Astrocyte (in vitro differentiated cells and primary cell): ENCODE measurements around the gene GOLGA5. TPM values are rescaled to one million over a fixed set of nuclear protein-coding genes. Genes with fewer than 3 reads are reported as not detected.

Experiments used
- DNase-seq: peaks from one replicate; pipeline ENCODE4 v3.0.0-alpha.2; 2010; ENCODE audit warnings: low read depth
- FAIRE-seq: peaks from 2 replicates; lab custom pipeline; 2011; peaks lifted over from hg19 to GRCh38; lab: Jason Lieb, UNC
- H2AFZ ChIP-seq: 2 replicates; pipeline ENCODE4 v1.6.0; 2012; ENCODE audit warnings: low read depth, low read length, inconsistent platforms
- H3K27ac ChIP-seq: 2 replicates; pipeline ENCODE4 v1.5.1; 2011; ENCODE audit warnings: low read depth, low read length, inconsistent platforms
- H3K27me3 ChIP-seq: 2 replicates; pipeline ENCODE4 v1.6.0; 2011; ENCODE audit warnings: low read length, inconsistent platforms; ENCODE audit not compliant: insufficient read depth
- H3K36me3 ChIP-seq: 2 replicates; pipeline ENCODE4 v1.5.1; 2011; ENCODE audit warnings: low read length, inconsistent platforms; ENCODE audit not compliant: insufficient read depth
- H3K4me1 ChIP-seq: 2 replicates; pipeline ENCODE4 v1.5.1; 2011; ENCODE audit warnings: low read length, inconsistent platforms; ENCODE audit not compliant: insufficient read depth
- H3K4me2 ChIP-seq: 2 replicates; pipeline ENCODE4 v1.6.0; 2012; ENCODE audit warnings: low read length, inconsistent platforms
- H3K4me3 ChIP-seq: 2 replicates; pipeline ENCODE4 v1.5.1; 2011; ENCODE audit warnings: low read depth, mild to moderate bottlenecking, low read length, inconsistent platforms; ENCODE audit not compliant: insufficient read depth
- H3K79me2 ChIP-seq: 2 replicates; pipeline ENCODE4 v1.6.0; 2012; ENCODE audit warnings: mild to moderate bottlenecking, low read length, inconsistent platforms; ENCODE audit not compliant: insufficient read depth
- H3K9ac ChIP-seq: 2 replicates; pipeline ENCODE4 v1.6.0; 2012; ENCODE audit warnings: mild to moderate bottlenecking, low read length, inconsistent platforms
- H3K9me3 ChIP-seq: 2 replicates; pipeline ENCODE4 v1.5.1; 2012; ENCODE audit warnings: low read depth, mild to moderate bottlenecking, low read length, inconsistent platforms; ENCODE audit not compliant: insufficient read depth
- H4K20me1 ChIP-seq: 2 replicates; pipeline ENCODE4 v1.6.0; 2012; ENCODE audit warnings: low read length, inconsistent platforms; ENCODE audit not compliant: insufficient read depth
- H3K27ac Mint-ChIP-seq: one replicate; pipeline ENCODE4 v1.8.0; 2021; ENCODE audit warnings: mild to moderate bottlenecking, mixed read lengths; ENCODE audit not compliant: unreplicated experiment
- H3K27me3 Mint-ChIP-seq: one replicate; pipeline ENCODE4 v1.8.0; 2021; ENCODE audit warnings: low read depth, mixed read lengths; ENCODE audit not compliant: unreplicated experiment
- H3K36me3 Mint-ChIP-seq: one replicate; pipeline ENCODE4 v1.8.0; 2021; ENCODE audit warnings: low read depth, mixed read lengths; ENCODE audit not compliant: unreplicated experiment
- H3K4me1 Mint-ChIP-seq: one replicate; pipeline ENCODE4 v1.8.0; 2021; ENCODE audit warnings: low read depth, mixed read lengths; ENCODE audit not compliant: unreplicated experiment
- H3K4me3 Mint-ChIP-seq: one replicate; pipeline ENCODE4 v1.8.0; 2021; ENCODE audit warnings: mild to moderate bottlenecking, moderate library complexity, mixed read lengths; ENCODE audit not compliant: unreplicated experiment
- H3K9me3 Mint-ChIP-seq: one replicate; pipeline ENCODE4 v1.8.0; 2021; ENCODE audit warnings: mild to moderate bottlenecking, mixed read lengths; ENCODE audit not compliant: unreplicated experiment
- EZH2 ChIP-seq: IDR thresholded peaks from 2 replicates; pipeline ENCODE4 v1.6.1; 2012; ENCODE audit warnings: mild to moderate bottlenecking, low read length, inconsistent platforms; ENCODE audit not compliant: insufficient read depth
- total RNA-seq: library from RNA; stranded (reverse); gene quantifications from 2 replicates; pipeline ENCODE4 v1.2.1, GENCODE V29; 2021
- TF ChIP-seq, protein P1 (sequence below): IDR thresholded peaks from 2 replicates; pipeline ENCODE4 v1.5.1; 2011; ENCODE audit warnings: low read depth, mild to moderate bottlenecking, inconsistent platforms, low read length, moderate library complexity; ENCODE audit not compliant: insufficient read depth

Gene GOLGA5
- total RNA-seq, 1 donor from 2014 or later = 43.1 TPM

GRCh38 chr14:92786427-92786756 is 7.7 kb upstream of the GOLGA5 start:
- TF ChIP-seq EZH2 = no peak
- TF ChIP-seq, protein P1, sequence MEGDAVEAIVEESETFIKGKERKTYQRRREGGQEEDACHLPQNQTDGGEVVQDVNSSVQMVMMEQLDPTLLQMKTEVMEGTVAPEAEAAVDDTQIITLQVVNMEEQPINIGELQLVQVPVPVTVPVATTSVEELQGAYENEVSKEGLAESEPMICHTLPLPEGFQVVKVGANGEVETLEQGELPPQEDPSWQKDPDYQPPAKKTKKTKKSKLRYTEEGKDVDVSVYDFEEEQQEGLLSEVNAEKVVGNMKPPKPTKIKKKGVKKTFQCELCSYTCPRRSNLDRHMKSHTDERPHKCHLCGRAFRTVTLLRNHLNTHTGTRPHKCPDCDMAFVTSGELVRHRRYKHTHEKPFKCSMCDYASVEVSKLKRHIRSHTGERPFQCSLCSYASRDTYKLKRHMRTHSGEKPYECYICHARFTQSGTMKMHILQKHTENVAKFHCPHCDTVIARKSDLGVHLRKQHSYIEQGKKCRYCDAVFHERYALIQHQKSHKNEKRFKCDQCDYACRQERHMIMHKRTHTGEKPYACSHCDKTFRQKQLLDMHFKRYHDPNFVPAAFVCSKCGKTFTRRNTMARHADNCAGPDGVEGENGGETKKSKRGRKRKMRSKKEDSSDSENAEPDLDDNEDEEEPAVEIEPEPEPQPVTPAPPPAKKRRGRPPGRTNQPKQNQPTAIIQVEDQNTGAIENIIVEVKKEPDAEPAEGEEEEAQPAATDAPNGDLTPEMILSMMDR = no peak
- Mint-ChIP-seq H3K9me3 (peaks cover 21% of the 10 kb centered on the region), H3K4me3 (peak overlapping the region; percentile 62), H3K4me1 (peaks cover 18% of the 10 kb centered on the region), H3K36me3 (peaks cover 2% of the 10 kb centered on the region), H3K27ac (peak overlapping the region; percentile 97), H3K27me3 (no peaks in the 10 kb centered on the region)
- H3K27ac ChIP-seq = peak overlapping the region; percentile 88
- H3K4me1 ChIP-seq = peaks cover 14% of the 10 kb centered on the region
- H3K4me2 ChIP-seq = peak overlapping the region; percentile 76
- no peak overlapping the region for H2AFZ ChIP-seq
- no peaks in the 10 kb centered on the region for H3K79me2 ChIP-seq
- peak overlapping the region; percentile 52 for H3K9ac ChIP-seq
- FAIRE-seq (peak; percentile 5), DNase-seq (no peak)
- H3K36me3 ChIP-seq = no peaks in the 10 kb centered on the region
- H4K20me1 ChIP-seq = no peaks in the 10 kb centered on the region
- peaks cover 2% of the 10 kb centered on the region for H3K9me3 ChIP-seq
- H3K4me3 ChIP-seq = no peak overlapping the region
- no peaks in the 10 kb centered on the region for H3K27me3 ChIP-seq

- FAIRE-seq (peak; percentile 56), DNase-seq (no peak)
- TF ChIP-seq, protein P1 = no peak
- no peak for TF ChIP-seq EZH2
- Histone ChIP-seq H3K4me1 (peaks cover 14% of the 10 kb centered on the region), H3K9ac (no peak overlapping the region), H3K27me3 (no peaks in the 10 kb centered on the region), H4K20me1 (no peaks in the 10 kb centered on the region), H2AFZ (no peak overlapping the region), H3K36me3 (no peaks in the 10 kb centered on the region), H3K4me2 (no peak overlapping the region), H3K79me2 (no peaks in the 10 kb centered on the region), H3K4me3 (no peak overlapping the region), H3K27ac (no peak overlapping the region), H3K9me3 (peaks cover 2% of the 10 kb centered on the region)
- Mint-ChIP-seq H3K27me3 (no peaks in the 10 kb centered on the region), H3K4me1 (peaks cover 18% of the 10 kb centered on the region), H3K27ac (no peak overlapping the region), H3K4me3 (no peak overlapping the region), H3K9me3 (peaks cover 21% of the 10 kb centered on the region), H3K36me3 (peaks cover 2% of the 10 kb centered on the region)
Observed at GRCh38 chr14:92787554-92787953, 6.6 kb upstream of the GOLGA5 start.

- no peak overlapping the region for H3K4me3 Mint-ChIP-seq
- H3K27ac Mint-ChIP-seq = no peak overlapping the region
- Histone ChIP-seq H4K20me1 (no peaks in the 10 kb centered on the region), H3K27ac (no peak overlapping the region), H3K79me2 (peaks cover 5% of the 10 kb centered on the region), H3K36me3 (no peaks in the 10 kb centered on the region), H3K4me3 (no peak overlapping the region), H3K4me2 (no peak overlapping the region), H3K27me3 (no peaks in the 10 kb centered on the region), H3K9me3 (peaks cover 2% of the 10 kb centered on the region), H3K4me1 (peaks cover 14% of the 10 kb centered on the region), H3K9ac (no peak overlapping the region), H2AFZ (no peak overlapping the region)
- H3K4me1 Mint-ChIP-seq = peaks cover 19% of the 10 kb centered on the region
- H3K27me3 Mint-ChIP-seq = no peaks in the 10 kb centered on the region
- H3K9me3 Mint-ChIP-seq = peaks cover 24% of the 10 kb centered on the region
- FAIRE-seq (no peak), DNase-seq (no peak)
- no peak for TF ChIP-seq EZH2
- TF ChIP-seq, protein P1 = no peak
- H3K36me3 Mint-ChIP-seq = peaks cover 6% of the 10 kb centered on the region
Observed at GRCh38 chr14:92789457-92790089, 4.5 kb upstream of the GOLGA5 start.
